ACC112 (cell line): ENCODE results near the gene HSD17B3.
"Not testable (repeated sequence)": the region's sequence is repeated elsewhere in the genome, so short reads cannot be mapped to it uniquely, and the experiment has no call there.

Experiments
- H2AFZ ChIP-seq: fragments of 200-600 bp; sonication (generic); one replicate; pipeline ENCODE4 v1.6.0; 2017; ENCODE audit warnings: antibody characterized with exemption, low read length; ENCODE audit not compliant: unreplicated experiment
- H3K27ac ChIP-seq: fragments of 200-600 bp; sonication (generic); 2 replicates; pipeline ENCODE4 v1.5.1; 2014; ENCODE audit warnings: low read depth, mild to moderate bottlenecking, antibody characterized with exemption, low read length, moderate library complexity
- H3K27me3 ChIP-seq: fragments of 200-600 bp; sonication (generic); 2 replicates; pipeline ENCODE4 v1.6.1; 2014; ENCODE audit warnings: mild to moderate bottlenecking, antibody characterized with exemption, low read length, moderate library complexity, mixed read lengths; ENCODE audit not compliant: insufficient read depth
- H3K36me3 ChIP-seq: fragments of 200-600 bp; sonication (generic); 2 replicates; pipeline ENCODE4 v1.6.1; 2016; ENCODE audit warnings: mild to moderate bottlenecking, antibody characterized with exemption, low read length, moderate library complexity, mixed read lengths; ENCODE audit not compliant: insufficient read depth
- H3K4me1 ChIP-seq: fragments of 200-600 bp; sonication (generic); one replicate; pipeline ENCODE4 v1.6.1; 2016; ENCODE audit warnings: low read length, mixed read lengths; ENCODE audit not compliant: insufficient read depth, unreplicated experiment, control insufficient read depth
- H3K4me3 ChIP-seq: fragments of 200-600 bp; sonication (generic); 2 replicates; pipeline ENCODE4 v1.5.1; 2014; ENCODE audit warnings: mild to moderate bottlenecking, low read depth, low read length
- H3K79me2 ChIP-seq: fragments of 200-600 bp; sonication (generic); one replicate; pipeline ENCODE4 v1.6.0; 2016; ENCODE audit warnings: low read length; ENCODE audit not compliant: control insufficient read depth, unreplicated experiment, insufficient read depth

Gene HSD17B3

GRCh38 chr9:96306958-96307357 lies 5.0 kb upstream of the HSD17B3 start:
- H3K79me2 ChIP-seq, H3K27me3 ChIP-seq, H3K4me1 ChIP-seq, H3K4me3 ChIP-seq, H3K27ac ChIP-seq, H3K36me3 ChIP-seq, H2AFZ ChIP-seq: not testable (repeated sequence)

- no peak overlapping the region for H3K27ac ChIP-seq
- no peaks in the 10 kb centered on the region for H3K36me3 ChIP-seq
- peaks cover 10% of the 10 kb centered on the region for H3K4me1 ChIP-seq
- H3K79me2 ChIP-seq: no peaks in the 10 kb centered on the region
- no peak overlapping the region for H3K4me3 ChIP-seq
- no peaks in the 10 kb centered on the region for H3K27me3 ChIP-seq
- H2AFZ ChIP-seq: no peak overlapping the region
Observed at GRCh38 chr9:96305171-96305570, 3.2 kb upstream of the HSD17B3 start.

- no peak overlapping the region for H3K27ac ChIP-seq
Observed at GRCh38 chr9:96304230-96304629, 2.3 kb upstream of the HSD17B3 start.

GRCh38 chr9:96299823-96300222 lies 2.2 kb downstream of the HSD17B3 start:
- peak overlapping the region; percentile 56 for H3K27ac ChIP-seq
- H3K4me1 ChIP-seq: peaks cover 21% of the 10 kb centered on the region
- H2AFZ ChIP-seq: peak overlapping the region; percentile 38
- H3K27me3 ChIP-seq: no peaks in the 10 kb centered on the region
- H3K36me3 ChIP-seq: no peaks in the 10 kb centered on the region
- peak overlapping the region; percentile 4; the same call in 1 of the 2 replicates for H3K4me3 ChIP-seq
- H3K79me2 ChIP-seq: no peaks in the 10 kb centered on the region

More at GRCh38 chr9:96304230-96304629, 2.3 kb upstream of the HSD17B3 start:
- H3K4me3 ChIP-seq: no peak overlapping the region
- H3K4me1 ChIP-seq: peaks cover 20% of the 10 kb centered on the region
- H3K79me2 ChIP-seq: no peaks in the 10 kb centered on the region
- H3K36me3 ChIP-seq: no peaks in the 10 kb centered on the region
- H3K27me3 ChIP-seq: no peaks in the 10 kb centered on the region
- H2AFZ ChIP-seq: no peak overlapping the region

GRCh38 chr9:96294159-96294545 lies 7.8 kb downstream of the HSD17B3 start:
- Histone ChIP-seq H3K27me3 (no peaks in the 10 kb centered on the region), H2AFZ (no peak overlapping the region), H3K27ac (no peak overlapping the region), H3K4me3 (no peak overlapping the region), H3K79me2 (no peaks in the 10 kb centered on the region), H3K4me1 (peaks cover 5% of the 10 kb centered on the region), H3K36me3 (no peaks in the 10 kb centered on the region)

- Histone ChIP-seq H3K4me1 (peaks cover 4% of the 10 kb centered on the region), H3K79me2 (no peaks in the 10 kb centered on the region), H3K4me3 (no peak overlapping the region), H3K27ac (no peak overlapping the region), H3K36me3 (no peaks in the 10 kb centered on the region), H2AFZ (no peak overlapping the region), H3K27me3 (no peaks in the 10 kb centered on the region)
Observed at GRCh38 chr9:96293498-96294158, 8.3 kb downstream of the HSD17B3 start.

- no peaks in the 10 kb centered on the region for H3K79me2 ChIP-seq
- no peak overlapping the region for H3K4me3 ChIP-seq
- no peak overlapping the region for H2AFZ ChIP-seq
- H3K27ac ChIP-seq: no peak overlapping the region
- no peaks in the 10 kb centered on the region for H3K36me3 ChIP-seq
- no peaks in the 10 kb centered on the region for H3K27me3 ChIP-seq
- peaks cover 4% of the 10 kb centered on the region for H3K4me1 ChIP-seq
Observed at GRCh38 chr9:96289392-96289791, 12.6 kb downstream of the HSD17B3 start.

GRCh38 chr9:96281641-96282040 lies 20.3 kb downstream of the HSD17B3 start:
- H3K4me1 ChIP-seq: no peaks in the 10 kb centered on the region

GRCh38 chr9:96279932-96280331 lies 22.0 kb downstream of the HSD17B3 start:
- no peak overlapping the region for H3K27ac ChIP-seq
- no peaks in the 10 kb centered on the region for H3K4me1 ChIP-seq
- no peaks in the 10 kb centered on the region for H3K79me2 ChIP-seq

More at GRCh38 chr9:96281641-96282040, 20.3 kb downstream of the HSD17B3 start:
- no peaks in the 10 kb centered on the region for H3K27me3 ChIP-seq
- no peaks in the 10 kb centered on the region for H3K36me3 ChIP-seq
- no peak overlapping the region for H3K4me3 ChIP-seq
- H3K27ac ChIP-seq: no peak overlapping the region
- no peak overlapping the region for H2AFZ ChIP-seq
- no peaks in the 10 kb centered on the region for H3K79me2 ChIP-seq

GRCh38 chr9:96274939-96275338 lies 27.0 kb downstream of the HSD17B3 start:
- no peak overlapping the region for H3K4me3 ChIP-seq
- no peaks in the 10 kb centered on the region for H3K79me2 ChIP-seq
- no peak overlapping the region for H3K27ac ChIP-seq
- H3K4me1 ChIP-seq: no peaks in the 10 kb centered on the region
- H3K27me3 ChIP-seq: no peaks in the 10 kb centered on the region
- no peaks in the 10 kb centered on the region for H3K36me3 ChIP-seq
- no peak overlapping the region for H2AFZ ChIP-seq

More at GRCh38 chr9:96279932-96280331, 22.0 kb downstream of the HSD17B3 start:
- Histone ChIP-seq H3K27me3 (no peaks in the 10 kb centered on the region), H3K36me3 (no peaks in the 10 kb centered on the region), H3K4me3 (no peak overlapping the region), H2AFZ (no peak overlapping the region)

GRCh38 chr9:96270236-96270744 lies 31.7 kb downstream of the HSD17B3 start:
- Histone ChIP-seq H2AFZ (no peak overlapping the region), H3K4me1 (no peaks in the 10 kb centered on the region), H3K27ac (no peak overlapping the region), H3K27me3 (peaks cover 6% of the 10 kb centered on the region), H3K79me2 (no peaks in the 10 kb centered on the region), H3K4me3 (no peak overlapping the region), H3K36me3 (no peaks in the 10 kb centered on the region)
